ENCODE data around the gene KRT84.

DNA sequence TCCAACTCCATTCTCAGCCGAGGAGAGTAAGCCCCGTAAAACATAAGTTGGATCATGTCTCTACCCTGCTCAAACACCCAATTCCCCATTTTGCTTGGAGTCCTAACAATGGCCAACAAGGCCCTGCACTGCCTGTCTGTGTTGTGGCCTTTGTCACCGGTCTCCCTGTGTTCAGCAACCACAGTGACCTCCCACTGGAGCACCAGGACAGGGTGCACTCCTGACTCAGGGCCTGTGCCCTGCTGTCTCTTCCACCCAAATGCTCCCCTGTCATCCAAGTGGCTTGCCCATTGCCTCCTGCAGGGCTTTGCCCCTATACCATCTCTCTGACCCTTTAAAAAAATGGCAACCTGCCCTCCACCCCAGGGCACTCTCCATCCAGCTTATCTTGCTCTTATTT, 13.7 kb downstream of the KRT84 start:
- TF ChIP-seq, protein P1, sequence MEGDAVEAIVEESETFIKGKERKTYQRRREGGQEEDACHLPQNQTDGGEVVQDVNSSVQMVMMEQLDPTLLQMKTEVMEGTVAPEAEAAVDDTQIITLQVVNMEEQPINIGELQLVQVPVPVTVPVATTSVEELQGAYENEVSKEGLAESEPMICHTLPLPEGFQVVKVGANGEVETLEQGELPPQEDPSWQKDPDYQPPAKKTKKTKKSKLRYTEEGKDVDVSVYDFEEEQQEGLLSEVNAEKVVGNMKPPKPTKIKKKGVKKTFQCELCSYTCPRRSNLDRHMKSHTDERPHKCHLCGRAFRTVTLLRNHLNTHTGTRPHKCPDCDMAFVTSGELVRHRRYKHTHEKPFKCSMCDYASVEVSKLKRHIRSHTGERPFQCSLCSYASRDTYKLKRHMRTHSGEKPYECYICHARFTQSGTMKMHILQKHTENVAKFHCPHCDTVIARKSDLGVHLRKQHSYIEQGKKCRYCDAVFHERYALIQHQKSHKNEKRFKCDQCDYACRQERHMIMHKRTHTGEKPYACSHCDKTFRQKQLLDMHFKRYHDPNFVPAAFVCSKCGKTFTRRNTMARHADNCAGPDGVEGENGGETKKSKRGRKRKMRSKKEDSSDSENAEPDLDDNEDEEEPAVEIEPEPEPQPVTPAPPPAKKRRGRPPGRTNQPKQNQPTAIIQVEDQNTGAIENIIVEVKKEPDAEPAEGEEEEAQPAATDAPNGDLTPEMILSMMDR (conservative IDR thresholded peaks at IDR 0.05; ENCODE audit: low read depth, low read length), result no peak
- TF ChIP-seq EZH2 (IDR thresholded peaks at IDR 0.05; ENCODE audit: low read length, unreplicated experiment) (no peak), EZH2phosphoT487 (IDR thresholded peaks at IDR 0.05; ENCODE audit: borderline replicate concordance, low read length) (no peak)

Measured in PC-3 (cell line).